GM18519 (cell line): ENCODE data around the gene VPS13C.

ENCODE experiments used
- ATAC-seq: cut with Tn5 transposase; IDR thresholded peaks from one replicate; pipeline ENCODE4 v1.9.1; 2021; ENCODE audit warnings: mild to moderate bottlenecking, moderate library complexity; ENCODE audit not compliant: unreplicated experiment, low FRiP score

The VPS13C gene

GRCh38 chr15:61829514-61829889 is 230.7 kb downstream of the VPS13C start:
- ATAC-seq: no peak

- no peak for ATAC-seq
Observed at GRCh38 chr15:61828860-61829513, 231.3 kb downstream of the VPS13C start.

- no peak for ATAC-seq
Observed at GRCh38 chr15:61828008-61828407, 232.2 kb downstream of the VPS13C start.

GRCh38 chr15:61827131-61827530 is 233.1 kb downstream of the VPS13C start:
- ATAC-seq: no peak

GRCh38 chr15:61824291-61824690 is 236.0 kb downstream of the VPS13C start:
- no peak for ATAC-seq

- no peak for ATAC-seq
Observed at GRCh38 chr15:61822511-61822910, 237.7 kb downstream of the VPS13C start.

GRCh38 chr15:61820951-61821350 is 239.3 kb downstream of the VPS13C start:
- no peak for ATAC-seq

GRCh38 chr15:61820212-61820611 is 240.0 kb downstream of the VPS13C start:
- ATAC-seq: no peak

GRCh38 chr15:61819386-61819785 is 240.9 kb downstream of the VPS13C start:
- ATAC-seq: no peak

GRCh38 chr15:61818801-61819200 is 241.4 kb downstream of the VPS13C start:
- no peak for ATAC-seq

- no peak for ATAC-seq
Observed at GRCh38 chr15:61816856-61817255, 243.4 kb downstream of the VPS13C start.

- ATAC-seq: no peak
Observed at GRCh38 chr15:61815356-61816083, 244.7 kb downstream of the VPS13C start.

- ATAC-seq: no peak
Observed at GRCh38 chr15:61812476-61812875, 247.8 kb downstream of the VPS13C start.

- no peak for ATAC-seq
Observed at GRCh38 chr15:61811952-61812351, 248.3 kb downstream of the VPS13C start.

- ATAC-seq: no peak
Observed at GRCh38 chr15:61809216-61809615, 251.0 kb downstream of the VPS13C start.

GRCh38 chr15:61807281-61807929 is 252.8 kb downstream of the VPS13C start:
- no peak for ATAC-seq
